GM04503 (cell line): ENCODE results near the gene CAV1.

Source experiments
- DNase-seq: peaks from one replicate; pipeline ENCODE4 v3.0.0-alpha.2; 2012; ENCODE audit warnings: low read depth

The CAV1 gene

DNA sequence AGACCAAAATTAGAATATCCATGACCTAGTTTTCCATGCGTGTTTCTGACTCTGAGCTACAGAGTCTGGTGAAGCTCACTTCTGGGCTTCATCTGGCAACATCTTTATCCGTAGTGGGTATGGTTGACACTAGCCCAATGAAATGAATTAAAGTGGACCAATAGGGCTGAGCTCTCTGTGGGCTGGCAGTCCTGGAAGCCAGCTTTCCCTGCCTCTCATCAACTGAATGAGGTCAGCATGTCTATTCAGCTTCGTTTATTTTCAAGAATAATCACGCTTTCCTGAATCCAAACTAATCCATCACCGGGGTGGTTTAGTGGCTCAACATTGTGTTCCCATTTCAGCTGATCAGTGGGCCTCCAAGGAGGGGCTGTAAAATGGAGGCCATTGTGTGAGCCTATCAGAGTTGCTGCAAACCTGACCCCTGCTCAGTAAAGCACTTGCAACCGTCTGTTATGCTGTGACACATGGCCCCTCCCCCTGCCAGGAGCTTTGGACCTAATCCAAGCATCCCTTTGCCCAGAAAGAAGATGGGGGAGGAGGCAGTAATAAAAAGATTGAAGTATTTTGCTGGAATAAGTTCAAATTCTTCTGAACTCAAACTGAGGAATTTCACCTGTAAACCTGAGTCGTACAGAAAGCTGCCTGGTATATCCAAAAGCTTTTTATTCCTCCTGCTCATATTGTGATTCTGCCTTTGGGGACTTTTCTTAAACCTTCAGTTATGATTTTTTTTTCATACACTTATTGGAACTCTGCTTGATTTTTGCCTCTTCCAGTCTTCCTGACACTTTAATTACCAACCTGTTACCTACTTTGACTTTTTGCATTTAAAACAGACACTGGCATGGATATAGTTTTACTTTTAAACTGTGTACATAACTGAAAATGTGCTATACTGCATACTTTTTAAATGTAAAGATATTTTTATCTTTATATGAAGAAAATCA lies 35.5 kb downstream of the CAV1 start:
- no peak for DNase-seq

DNA sequence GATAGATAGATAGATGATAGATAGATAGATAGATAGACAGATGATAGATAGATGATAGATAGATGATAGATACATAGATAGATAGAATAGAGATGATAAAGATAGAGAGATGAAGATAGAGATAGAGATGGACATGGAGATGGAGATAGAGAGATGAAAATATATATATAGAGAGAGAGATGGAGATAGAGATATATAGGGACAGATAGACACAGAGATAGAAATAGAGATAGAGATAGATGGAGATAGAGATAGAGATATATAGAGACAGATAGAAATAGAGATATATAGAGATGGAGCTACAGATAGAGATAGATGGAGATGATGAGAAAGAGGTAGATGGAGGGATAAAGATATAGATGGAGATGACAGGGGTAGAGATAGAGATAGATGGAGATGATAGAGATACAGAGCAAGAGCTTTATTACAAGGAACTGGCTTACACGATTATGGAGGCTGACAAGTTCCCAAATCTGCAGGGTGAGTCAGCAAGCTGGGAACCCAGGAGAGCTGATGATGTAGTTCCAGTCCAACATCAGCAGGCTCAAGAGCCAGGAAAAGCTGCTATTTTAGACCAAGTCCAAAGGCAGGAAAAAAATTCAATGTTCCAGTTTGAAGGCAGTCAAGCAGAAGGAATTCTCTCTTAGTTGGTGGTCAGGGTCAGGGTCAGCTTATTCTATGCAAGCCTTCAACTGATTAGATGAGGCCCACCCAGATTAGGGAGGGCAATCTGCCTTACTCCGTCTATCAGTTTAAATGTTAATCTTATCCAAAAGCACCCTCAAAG lies 37.1 kb downstream of the CAV1 start:
- no peak for DNase-seq

DNA sequence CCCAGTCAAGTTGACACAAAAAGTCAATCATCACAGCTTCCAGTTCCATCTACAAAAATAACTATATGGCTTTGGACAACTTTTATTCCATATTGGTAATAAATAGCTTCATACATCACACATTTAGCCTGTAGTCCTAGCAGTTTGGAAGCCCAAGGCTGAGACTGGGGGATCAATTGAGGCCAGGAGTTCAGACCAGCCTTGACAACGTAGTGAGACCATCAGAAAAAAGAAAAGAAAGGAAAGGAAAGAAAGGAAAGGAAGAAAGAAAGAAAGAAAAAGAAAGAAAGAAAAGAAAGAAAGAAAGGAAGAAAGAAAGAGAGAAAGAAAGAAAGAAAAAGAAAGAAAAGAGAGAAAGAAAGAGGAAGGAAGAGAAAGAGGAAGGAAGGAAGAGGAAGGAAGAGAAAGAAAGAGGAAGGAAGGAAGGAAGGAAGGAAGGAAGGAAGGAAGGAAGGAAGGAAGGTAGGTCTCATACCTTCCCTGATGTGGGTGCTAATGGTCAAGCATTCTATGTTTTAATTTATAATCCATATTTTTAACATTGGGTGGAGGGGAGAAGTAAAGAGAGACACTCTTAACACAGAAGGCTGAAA lies 37.8 kb downstream of the CAV1 start:
- no peak for DNase-seq

DNA sequence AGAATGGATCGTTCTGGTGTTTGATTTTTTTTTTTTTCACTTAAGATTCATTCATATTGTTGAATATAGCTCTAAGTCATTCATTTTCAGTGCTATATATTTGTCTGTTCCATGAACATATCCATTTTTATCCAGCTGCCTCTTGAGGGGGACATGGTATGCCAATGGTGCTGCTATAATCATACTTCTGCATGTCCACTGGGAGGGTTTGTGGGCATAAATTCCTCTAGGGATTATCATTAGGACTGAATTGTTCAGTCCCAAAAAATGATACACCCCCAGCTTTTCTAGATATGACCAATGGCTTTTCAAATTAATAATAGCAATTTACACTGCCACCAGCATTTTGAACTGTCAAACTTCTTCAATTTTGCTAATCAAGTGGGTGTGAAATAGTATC lies 41.1 kb downstream of the CAV1 start:
- no peak for DNase-seq

DNA sequence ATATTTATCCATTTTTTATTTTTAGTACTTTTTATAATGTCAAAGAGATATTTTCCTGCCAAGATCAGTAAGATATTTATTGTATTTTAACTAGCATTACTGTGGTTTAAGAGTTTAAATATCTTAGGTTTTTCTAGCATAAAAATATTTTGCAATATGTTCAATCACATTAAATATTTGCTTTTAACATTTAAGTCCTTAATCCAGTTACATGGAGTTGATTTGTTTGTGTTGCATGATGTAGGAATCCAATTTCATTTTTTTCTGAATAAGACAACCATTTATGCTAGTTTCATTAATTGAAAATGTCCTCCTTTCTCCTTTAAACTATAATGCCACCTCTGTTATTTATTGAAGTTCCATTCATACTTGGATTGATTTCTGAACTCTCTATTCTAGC lies 41.8 kb downstream of the CAV1 start:
- no peak for DNase-seq

DNA sequence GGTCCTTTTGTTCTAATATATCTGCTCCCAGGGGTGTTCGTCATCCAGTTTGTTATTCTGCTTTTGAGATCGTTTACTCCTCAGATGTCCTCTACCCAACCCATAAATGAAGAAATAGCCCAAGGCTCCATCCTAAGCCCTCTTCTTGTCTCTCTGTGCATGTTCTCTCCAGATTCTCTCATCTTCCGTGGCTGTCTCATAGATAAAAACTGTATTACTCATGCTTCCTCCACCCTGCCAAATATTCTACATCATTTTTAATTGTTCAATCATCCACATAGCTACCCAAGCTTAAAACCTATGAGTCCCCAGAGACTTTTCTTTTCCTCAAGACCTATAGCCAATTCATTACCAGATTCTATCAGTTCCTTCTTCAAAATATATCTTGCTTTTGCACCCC lies 44.9 kb downstream of the CAV1 start:
- DNase-seq: peak; percentile 93

DNA sequence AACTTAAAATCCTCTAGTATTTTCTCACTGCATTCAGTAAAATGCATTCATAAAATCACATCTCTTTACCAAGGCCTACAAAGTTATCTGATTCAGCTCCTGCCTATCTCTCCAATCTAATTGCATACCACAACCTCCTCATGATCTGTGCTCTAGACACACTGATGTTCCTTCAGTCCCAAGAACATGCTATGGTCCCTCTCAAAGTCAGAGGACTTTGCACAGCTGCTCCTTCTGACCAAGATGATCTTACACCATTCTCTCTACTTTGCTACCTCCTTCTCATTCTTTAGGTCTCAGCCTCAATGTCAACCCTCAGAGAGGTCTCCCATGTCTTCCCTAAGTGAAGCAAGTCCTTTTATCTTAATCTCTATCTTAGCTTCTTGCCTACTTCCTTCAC lies 45.5 kb downstream of the CAV1 start:
- no peak for DNase-seq

DNA sequence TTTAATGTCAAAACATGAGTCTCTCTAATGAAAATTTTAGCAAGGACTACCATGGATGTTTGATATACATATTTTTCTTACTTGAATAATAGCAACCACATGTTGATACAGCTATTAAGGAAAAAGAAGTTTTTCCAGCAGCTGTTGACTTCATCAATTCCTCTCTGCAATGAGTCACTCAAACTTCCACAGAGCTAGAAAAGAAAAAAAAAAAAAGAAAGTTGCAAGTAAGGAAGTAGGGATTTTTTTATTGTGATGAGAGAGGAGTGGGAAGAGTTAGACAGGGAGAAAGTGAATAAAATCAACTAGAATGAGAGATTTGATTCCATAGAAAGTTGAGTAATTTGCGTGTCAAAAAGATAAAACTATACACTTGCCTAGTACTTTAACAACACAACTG lies 46.2 kb downstream of the CAV1 start:
- peak; percentile 82 for DNase-seq

DNA sequence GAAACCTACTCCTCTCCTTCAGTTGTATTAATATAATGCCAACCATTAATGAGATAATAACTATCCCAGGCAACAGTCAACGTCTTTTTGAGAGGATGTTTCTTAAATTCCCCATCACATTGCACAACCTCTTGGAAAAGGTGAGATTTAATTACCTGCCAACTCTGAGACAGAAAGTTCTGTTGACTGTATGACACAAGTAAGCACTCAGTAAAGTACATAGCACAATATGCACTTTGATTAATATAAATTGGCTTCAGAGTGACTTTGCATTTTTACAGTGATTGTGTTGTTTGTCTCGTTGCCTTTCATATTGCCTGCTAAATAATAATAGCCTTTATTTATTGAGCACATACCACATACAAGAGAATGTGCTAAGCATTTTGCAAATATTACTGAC lies 46.7 kb downstream of the CAV1 start:
- DNase-seq: no peak

DNA sequence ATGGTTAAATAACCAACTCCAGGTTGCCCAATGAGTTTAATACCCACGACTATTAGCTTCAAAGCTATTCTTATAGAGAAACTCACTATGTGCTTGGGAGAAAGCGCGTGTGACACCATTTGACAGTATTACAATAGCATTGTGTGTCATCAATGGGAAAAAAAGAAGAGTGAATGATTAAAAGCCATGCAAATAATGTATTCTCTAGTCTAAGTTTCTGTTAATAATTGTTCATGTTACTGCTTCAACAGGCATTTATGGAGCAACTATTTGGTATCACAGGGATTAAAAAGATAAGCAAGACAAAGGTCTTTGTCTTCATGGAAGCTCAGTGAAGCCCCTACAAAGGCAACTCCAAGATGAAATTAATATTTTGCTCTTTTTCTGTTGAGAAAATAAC lies 47.2 kb downstream of the CAV1 start:
- no peak for DNase-seq

DNA sequence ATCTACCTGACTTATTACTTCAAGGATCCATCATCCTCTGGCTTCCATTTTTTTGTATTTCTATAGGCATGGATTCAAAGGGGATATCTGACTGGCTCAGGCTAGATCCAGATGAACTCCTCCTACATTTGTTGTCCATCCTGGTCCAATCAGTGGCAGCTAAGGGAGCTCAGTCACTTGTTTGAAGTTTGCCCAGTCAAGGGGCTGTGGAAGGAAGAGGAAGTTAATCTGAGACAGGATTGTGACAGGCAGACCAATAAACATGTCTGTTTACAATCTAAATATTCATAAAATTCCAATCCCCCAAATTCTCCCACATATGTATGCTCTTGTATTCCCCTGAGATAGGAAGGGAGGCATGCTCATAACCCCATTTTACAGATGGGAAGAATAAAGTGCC lies 48.7 kb downstream of the CAV1 start:
- DNase-seq: no peak

DNA sequence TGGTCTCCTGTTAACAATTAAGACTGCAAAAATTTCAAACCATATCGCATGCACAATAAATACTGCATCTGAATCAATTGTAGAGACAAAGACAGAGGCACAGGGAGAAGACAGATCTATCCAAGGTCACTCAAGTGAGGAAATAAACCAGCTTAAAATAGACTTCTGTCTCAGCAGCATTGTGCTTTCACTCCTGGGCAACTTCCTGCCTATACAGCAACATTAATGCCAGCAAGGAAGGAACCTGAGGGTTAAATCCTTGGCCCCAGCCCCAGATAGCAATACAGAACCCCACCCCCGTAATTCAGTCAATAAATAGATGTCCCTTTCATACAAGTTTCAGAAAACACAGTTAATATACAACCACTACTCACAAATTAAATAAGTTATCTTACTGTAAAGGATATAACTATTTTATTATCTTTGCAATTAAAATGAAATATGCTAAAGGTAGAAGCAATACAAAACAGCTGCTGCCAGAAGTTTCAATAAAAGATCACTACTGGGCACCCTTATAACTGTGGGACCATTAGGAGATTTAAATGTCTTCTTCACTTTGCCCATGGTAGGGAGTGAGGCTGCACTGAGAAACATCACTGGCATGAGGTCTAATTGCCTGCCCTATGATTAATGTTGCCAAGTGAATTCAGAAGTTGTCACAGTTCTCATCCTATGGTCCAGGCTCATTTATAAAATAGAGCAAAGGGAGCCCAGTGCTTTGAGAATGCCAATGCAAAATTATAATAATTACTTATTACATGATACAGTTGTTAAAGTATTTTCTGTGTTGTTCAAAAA lies 49.4 kb downstream of the CAV1 start:
- DNase-seq: no peak

DNA sequence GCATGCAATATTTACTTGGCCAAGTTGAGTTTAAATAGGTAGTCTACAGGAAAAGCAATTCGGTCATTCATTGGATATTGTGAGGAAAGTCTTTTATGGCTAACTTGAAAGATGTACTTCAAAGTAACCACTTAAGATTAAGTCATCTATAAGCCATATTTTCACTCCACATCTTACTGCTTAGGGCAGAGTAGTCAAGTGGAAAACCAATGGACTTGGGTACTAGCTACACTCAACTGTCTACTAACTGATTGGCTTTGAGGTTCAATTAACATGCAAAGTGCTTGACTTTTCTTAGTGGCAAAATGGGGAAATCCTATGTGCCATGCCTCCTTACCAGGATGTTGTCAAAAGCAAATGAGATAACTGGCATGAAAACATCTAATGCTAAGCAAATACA lies 51.0 kb downstream of the CAV1 start:
- no peak for DNase-seq

DNA sequence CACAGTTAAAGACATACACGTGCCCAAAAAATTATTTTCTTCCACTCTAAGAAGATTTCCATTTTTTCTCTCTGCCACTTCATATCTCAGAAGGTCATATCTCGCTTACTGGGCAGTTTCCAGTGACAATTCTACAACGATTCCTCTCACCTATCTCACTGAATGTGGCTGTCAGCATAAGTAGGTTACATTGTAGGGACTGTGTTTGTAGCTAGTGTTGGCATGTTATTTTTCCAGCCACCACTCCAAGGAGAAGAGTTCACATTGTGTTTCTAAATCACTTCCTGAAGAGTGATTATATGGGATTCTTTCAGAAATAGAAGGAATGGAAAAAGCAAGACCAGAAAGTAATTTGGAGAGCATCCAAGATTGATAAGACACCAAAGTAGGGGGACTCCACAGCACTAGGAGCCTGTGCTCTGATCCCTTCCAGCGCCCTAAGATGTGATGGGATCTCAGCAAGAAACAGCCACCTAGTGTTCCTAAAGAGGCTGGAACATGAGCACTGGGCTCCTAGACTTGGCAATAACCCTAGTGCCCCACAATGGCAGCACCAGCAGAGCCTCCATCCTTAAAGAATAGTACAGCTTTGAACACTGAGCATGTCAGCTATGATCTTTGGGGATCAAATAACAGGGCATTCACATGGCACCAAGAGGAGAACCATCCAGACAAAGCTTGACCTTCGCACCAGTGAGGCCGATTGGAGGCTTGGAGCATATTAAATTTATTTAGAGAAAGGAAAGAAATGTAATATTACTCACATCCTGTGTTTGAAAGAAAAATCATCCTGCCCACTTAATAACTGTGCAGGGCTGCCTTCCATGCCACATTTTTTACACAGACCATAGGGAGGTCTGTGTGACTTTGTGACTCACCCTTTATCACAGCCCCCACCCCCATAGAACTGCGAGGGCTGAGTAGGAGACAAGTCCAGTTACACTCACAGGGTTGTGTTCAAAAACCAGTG lies 51.8 kb downstream of the CAV1 start:
- peak; percentile 93 for DNase-seq

DNA sequence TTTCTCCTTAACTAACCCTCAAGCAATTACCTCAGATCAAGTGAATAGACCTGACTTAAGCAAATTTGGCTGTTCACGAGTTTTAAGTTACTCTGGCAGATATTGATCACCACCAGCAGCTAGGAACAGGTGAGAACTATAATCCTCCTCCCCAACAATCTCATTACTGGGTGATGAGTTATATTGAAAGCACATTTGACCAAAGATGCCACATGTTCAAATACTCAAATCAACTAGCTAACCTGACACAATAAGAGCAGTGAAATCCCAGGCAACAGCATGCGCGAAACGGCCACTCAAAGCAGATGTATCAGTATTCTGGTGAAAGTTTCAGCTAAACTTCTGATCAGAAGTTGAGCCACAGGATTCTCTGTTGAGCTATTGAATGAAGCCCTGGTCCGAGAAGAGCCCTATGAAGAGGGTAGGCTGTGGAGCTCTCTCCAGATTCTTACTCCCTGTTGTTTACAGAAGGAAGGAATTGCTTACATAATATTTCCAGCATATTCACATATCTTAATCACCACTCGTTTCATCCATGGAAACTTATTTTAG lies 52.6 kb downstream of the CAV1 start:
- no peak for DNase-seq

DNA sequence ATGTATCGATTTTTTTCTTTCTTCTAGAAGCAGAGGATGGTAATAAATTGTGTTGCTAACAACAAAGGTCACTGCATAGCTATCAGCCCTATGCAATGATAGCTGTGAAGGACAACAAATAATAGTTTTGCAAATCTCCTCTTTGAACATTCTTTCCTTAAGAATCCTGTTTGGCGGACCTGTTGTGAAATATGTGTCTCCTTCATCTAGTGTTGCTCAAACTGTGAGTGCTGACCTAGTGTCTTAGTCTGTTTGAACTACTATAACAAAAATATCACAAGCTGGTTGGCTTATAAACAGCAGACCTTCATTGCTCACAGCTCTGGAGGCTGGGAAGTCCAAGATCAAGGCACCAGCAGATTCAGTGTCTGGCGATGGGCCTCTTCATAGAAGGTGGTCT lies 53.7 kb downstream of the CAV1 start:
- no peak for DNase-seq

DNA sequence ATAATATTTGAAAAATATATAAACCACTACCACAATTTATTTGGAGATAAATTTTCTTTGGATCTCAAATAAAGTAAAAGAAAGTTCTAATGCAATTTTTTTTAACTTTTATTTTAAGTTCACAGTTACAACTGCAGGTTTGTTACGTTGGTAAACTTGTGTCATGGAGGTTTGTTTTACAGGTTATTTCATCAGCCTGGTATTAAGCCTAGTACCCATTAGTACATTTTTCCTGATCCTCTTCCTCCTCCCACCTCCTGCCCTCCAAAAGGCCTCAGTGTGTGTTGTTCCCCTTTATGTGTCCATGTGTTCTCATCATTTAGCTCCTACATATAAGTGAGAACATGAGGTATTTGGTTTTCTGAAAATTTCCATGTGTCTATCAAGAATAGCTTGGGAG lies 54.5 kb downstream of the CAV1 start:
- DNase-seq: no peak

DNA sequence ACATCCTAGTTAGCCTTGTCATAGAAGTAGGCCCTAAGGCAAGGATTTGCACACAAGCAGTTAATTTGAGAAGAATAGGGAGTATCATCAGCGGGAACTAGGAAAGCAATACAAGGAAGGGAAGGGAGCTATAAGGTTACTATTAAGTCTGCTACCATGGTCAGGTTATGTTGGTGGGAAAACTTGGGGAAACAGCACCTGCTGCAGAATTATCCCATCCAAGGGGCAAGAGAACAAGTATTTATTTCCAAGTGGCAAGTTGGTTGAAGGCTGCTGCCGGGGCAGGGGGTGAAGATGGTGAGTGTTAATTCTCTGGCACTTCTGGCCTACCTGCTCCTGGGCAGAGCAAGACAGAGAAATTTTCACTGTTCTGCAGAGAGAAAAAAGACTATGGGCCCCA lies 55.0 kb downstream of the CAV1 start:
- no peak for DNase-seq

DNA sequence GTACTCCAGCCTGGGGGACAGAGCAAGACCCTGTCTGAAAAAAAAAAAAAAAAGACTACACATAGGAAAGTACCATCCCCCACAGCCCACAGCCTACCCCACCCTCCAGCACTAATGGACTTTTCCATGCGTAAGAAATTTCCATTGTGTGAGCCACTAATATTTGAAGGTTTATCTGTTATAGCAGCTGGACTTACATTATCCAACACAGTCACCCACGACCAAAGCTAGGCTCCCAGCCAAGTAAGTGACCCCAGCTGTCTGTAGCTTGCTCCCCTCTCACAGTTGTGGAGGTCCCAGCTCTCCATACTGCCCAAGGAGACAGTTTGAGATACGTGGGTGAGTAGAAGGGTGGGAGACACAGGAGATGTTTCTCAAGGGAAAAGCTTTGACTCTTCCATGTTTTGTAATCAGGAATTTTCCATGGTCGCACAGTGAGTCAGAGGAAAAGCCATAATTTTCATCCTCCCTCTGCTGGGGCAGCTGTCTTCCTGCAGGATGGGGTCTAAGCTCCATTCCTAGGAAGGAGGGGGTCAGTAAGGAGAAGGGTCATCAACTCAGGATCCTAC lies 57.4 kb downstream of the CAV1 start:
- DNase-seq: no peak

DNA sequence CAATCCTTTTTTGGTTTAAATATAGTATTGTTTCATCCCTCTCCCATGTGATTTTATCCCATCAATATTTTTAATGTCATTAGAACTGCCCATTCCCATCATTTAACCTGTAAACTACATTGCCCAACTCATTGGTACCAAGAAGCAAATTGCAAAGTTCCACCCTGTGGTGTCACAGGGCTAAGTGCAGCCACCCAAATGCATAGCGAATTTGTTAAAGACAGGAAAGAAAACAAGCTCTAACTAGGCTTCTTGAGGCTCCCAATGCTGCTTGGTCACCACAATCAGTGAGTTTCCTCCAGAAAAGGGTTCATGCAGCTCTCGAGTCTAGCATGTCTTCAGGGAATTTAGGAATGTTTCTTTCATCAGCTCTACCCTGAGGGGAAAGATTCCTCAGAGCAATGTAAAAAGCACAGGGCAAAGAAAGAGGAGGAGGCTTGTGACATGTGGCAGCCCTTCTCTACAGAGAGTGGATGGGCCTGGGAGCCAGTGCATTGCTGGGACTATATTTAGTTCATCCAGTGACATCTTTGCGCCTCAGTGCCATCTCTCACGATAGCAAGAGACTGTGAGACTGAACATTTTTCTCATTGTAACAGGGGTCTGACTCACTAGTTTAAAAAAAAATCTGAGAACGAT lies 58.1 kb downstream of the CAV1 start:
- peak; percentile 99 for DNase-seq
